ENCODE measurements around the gene RERG.

Gene RERG

DNA sequence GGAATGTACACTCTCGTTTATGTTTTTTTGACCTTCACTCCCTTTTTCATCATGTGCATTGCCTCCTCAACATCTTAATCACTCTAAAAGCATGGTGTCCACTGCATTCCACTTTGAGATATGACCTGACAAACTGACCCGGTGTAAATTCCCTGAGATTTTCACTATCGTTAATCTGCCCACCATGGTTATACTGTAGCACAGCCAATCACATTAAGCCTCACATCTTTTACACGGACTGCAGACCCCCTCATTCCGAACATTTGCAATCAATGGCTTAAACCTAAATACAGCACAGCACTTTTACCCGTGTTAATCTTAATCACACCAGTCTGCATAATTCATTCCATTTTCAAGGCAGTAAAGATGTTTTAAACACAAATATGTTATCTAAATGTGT, 2.4 kb downstream of the RERG start:
- DNase-seq (ENCODE audit: low spot score) = no peak

GRCh38 chr12:15216036-15216889, 5.0 kb downstream of the RERG start:
- DNase-seq (ENCODE audit: low spot score) = peak; percentile 7

DNA sequence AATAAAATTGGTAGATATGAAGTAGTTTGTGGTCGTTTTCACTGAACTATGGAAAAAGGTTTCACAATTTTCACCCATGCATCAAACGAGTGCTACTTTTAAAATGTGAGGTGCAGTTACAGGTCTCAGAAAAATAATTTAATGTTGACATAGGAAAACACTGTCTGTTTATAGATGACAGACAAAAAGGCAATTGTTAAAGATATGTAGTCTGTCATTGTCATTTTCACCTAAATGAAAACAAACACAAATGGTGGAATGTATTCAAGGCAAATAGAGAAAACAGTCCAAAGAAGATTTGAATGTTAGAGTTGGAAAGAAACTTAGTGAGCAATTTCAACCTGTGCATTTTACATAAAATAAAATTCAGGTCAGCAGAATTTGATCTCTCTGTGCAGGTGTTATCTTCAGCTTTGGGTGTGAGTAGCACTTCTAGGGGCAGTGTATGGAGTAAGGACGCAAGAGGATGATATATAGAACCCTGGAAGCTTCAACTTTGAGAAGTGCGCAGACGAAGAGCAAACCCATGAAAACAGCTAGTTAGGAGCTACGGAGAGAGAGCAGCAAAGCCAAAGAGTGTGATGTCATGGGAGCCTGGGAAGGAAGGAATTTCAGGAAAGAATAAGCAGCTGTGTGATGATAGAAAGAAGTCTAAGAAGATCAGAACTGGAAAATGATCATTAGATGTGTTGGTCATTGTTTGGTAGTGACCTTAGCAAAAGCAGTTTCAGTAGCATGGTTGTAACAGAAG, 6.2 kb downstream of the RERG start:
- no peak for DNase-seq (ENCODE audit: low spot score)

GRCh38 chr12:15212930-15213329, 8.3 kb downstream of the RERG start:
- DNase-seq (ENCODE audit: low spot score) = no peak

- DNase-seq (ENCODE audit: low spot score) = peak; percentile 35
Measured at GRCh38 chr12:15209782-15210181, 11.4 kb downstream of the RERG start.

GRCh38 chr12:15208871-15209656, 12.2 kb downstream of the RERG start:
- peak; percentile 42 for DNase-seq (ENCODE audit: low spot score)

- peak; percentile 26 for DNase-seq (ENCODE audit: low spot score)
Measured at GRCh38 chr12:15208140-15208539, 13.1 kb downstream of the RERG start.

DNA sequence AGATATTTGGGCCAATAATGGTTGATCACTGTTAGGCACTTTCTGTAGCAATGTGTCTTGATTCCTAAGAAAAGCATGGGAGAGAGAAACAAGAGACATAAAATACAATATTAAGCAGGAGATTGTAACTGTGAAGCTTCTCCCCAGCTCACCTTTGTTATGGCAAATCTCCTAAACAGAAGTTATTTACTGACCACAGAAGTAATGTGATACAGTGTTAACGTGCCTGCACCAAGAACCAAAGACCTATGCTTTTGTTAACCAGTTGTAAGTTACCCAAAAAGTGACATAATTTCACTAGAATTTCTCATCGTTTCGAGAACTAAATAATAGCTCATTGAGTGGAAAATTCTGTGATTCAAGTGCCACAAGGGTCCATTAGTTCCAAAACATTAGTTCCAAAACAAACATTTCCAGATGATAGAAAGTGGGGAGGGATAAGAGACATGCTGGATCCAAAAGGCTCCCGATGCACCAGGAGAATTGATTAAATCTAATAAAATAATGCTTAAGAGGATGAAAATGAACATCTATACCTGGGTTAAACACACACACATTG, 14.3 kb downstream of the RERG start:
- DNase-seq (ENCODE audit: low spot score) = no peak

DNA sequence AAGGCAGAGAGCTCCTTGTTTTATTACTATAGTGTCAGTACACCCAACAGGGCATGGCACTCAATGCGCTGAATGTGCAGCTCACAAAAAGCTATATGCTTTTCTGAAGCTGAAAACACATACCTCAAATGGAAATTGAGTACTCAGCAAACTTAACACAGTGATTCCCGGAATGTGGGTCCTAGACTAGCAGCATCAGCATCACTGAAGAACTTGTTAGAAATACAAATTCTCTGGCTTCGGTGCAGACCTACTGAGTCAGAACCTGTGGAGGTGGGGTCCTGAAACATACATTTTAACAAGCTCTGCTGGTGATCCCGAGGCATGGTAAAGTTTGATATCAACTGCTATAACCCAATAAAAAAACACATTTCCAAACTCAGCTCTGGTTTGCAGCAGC, 14.9 kb downstream of the RERG start:
- no peak for DNase-seq (ENCODE audit: low spot score)

DNA sequence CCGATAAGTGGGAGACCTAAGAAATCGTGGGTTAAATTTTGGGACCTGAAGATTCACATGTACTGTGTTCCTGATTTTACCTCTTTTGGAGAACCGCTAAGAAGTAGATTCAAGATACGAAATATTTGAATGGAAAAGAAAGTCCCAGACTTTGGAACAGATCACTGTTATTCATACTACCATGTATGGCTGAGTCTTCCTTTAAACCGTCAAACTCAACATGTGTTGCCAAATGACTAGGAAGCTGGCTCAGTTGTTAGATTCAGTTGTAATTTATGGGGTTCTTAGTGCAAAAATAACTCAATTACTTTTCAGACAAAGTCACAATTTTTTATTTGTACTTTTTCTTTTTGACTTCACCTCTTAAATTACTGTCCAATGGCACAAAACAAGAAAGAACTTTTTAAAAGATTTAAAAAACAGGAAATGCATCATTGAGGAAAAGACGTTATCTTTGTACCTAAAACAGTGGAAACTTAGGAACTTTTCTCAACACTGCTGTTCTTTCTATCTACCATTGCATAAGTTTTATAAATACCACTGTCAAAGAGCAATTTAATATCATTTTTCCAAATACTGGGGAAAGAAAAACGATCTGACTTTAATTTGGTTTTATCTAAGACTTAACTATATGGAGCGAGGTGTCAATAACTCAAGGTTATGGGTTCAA, 15.7 kb downstream of the RERG start:
- DNase-seq (ENCODE audit: low spot score) = no peak

GRCh38 chr12:15201456-15201855, 19.8 kb downstream of the RERG start:
- DNase-seq (ENCODE audit: low spot score) = no peak

DNA sequence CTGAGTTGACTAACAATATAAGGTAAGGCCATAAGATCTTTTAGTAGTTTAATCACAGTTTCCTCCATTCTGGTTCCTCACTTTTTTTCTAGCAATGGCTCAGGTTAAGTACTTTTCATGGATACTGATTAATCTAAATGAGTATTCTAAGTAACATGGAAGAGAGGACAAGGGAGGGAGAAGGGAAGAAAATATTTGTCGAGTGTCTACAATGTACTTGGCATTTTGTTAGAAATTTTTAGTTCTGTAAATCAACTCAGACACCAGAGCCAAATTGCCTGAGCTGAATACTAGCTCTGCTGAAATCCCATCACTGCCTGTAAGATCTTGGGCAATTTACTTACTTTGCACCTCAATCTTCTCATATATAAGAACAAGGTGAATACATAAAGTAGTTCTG, 20.2 kb downstream of the RERG start:
- no peak for DNase-seq (ENCODE audit: low spot score)

GRCh38 chr12:15200641-15201040, 20.6 kb downstream of the RERG start:
- DNase-seq (ENCODE audit: low spot score) = no peak

DNA sequence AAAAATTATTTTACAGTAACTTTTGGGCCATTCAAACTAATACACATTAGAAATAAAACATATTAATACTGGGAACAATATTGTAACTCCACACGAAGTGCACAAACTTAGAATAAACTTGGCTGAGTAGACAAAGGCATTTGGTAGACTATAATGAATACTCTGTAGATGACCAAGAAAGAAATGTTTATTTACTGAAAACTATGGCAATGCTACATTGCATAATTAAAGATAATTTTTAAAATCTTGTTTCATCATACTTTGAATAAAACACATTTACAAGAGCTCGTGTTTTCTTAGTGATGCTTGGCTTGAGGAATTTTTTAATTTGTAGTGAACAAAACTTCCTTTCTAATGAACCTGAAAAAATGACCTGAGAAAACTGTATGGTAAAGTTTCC, 21.3 kb downstream of the RERG start:
- no peak for DNase-seq (ENCODE audit: low spot score)

DNA sequence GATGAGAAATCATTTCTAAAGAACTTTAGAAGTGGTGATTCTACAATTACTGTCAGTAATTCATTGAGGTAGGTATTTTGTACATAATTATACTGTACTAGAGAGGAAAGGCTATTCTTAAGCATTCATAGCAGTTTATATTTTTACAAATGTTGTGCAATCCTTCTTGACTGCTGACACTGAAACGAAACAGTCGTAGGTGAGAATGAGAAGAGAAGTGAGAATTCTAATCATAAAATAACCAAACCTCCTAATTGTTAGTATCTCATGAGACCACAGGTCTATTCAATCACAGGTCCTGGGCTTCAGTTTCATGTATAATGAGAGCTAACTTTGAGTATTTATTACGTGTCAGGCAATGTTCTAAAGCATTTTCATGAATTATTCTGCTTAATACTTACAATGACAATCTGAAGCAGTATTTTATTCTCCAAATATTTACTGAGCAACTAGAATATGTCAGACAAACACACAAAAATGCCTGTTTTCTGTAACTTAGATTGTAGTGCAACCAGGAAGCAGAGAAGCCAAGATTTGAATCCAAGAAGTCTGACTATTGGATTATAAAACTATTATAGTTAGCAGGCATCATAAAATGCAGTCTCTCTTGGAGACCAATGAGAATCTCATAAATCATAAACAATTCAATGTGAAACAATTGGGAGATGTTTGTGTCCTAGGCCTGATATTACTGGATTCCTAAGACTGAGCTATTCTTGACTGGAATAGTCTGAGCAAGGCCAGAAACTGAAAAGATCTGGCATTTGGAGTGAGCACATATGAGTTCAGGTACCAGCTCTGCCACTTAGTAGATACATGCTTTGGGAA, 24.3 kb downstream of the RERG start:
- no peak for DNase-seq (ENCODE audit: low spot score)

GRCh38 chr12:15196221-15196620, 25.0 kb downstream of the RERG start:
- no peak for DNase-seq (ENCODE audit: low spot score)

DNA sequence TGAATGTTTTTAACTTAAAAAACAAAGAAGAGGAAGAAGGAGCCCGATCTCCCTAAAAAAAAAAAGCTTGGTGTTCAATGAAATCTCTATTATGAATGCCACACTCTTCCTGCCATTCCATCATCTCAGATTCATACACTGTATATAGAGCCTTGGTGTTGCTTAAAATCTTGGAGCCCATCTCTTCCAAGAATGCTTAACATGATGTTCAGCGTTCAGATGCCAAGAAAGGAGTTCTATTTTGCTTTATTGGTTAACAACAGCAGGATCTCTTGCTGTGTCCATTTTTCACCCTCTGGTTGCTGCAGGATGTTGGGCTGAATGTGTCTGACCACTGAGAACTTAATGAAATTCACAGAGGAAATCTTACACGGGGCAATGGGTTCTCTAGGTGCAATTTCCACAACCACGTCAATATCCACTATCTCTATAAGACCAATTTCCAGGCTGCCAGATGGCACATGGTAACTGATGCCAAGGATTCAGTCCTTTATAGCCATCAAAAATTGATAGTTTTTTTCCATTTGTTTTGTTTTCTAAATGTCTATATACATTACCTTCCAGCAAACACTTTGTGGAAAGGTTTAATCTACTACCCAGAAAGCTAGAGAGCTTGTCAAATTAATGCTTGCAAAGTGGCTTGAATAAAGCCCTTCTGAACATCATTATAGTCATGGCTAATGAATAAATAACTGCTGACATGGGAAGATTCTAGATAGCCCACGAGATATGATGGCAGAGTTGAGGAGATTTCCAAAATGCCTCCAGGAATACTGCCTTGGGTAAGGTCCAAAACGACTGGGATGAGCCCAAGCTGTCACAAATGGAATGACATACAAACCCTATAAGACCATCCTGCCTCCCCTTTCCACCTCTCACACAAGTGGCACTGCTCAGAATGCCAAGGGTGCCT, 26.5 kb downstream of the RERG start:
- no peak for DNase-seq (ENCODE audit: low spot score)

GRCh38 chr12:15193946-15194345, 27.3 kb downstream of the RERG start:
- DNase-seq (ENCODE audit: low spot score) = peak; percentile 41

GRCh38 chr12:15192720-15193119, 28.5 kb downstream of the RERG start:
- DNase-seq (ENCODE audit: low spot score) = no peak

GRCh38 chr12:15188127-15188526, 33.1 kb downstream of the RERG start:
- DNase-seq (ENCODE audit: low spot score) = no peak
